Right atrium auricular region (tissue), 2 donors: ENCODE data around the gene C6orf89. TPM values are rescaled to one million over a fixed set of nuclear protein-coding genes. Genes with fewer than 3 reads are reported as not detected.

Experiments
- DNase-seq: peaks from one replicate; pipeline ENCODE4 v3.0.0-alpha.2; 2019; ENCODE audit warnings: low spot score
- H3K27ac ChIP-seq, 2 donors: fragments of 200-600 bp; sonication (generic); 1 replicate in 1 of 2; 2 replicates in 1 of 2; pipeline ENCODE4 v1.5.1; 2016 to 2019
- H3K27me3 ChIP-seq, 2 donors: fragments of 200-600 bp; sonication (generic); one replicate each; pipeline versions ENCODE4 v1.5.1 to v1.6.0; 2017 to 2019
- H3K36me3 ChIP-seq: fragments of 200-600 bp; sonication (generic); one replicate; pipeline ENCODE4 v1.5.1; 2016
- H3K4me1 ChIP-seq, 2 donors: fragments of 200-600 bp; sonication (generic); one replicate each; pipeline versions ENCODE4 v1.5.1 to v1.6.0; 2017 to 2019
- H3K4me3 ChIP-seq, 2 donors: fragments of 200-600 bp; sonication (generic); 1 replicate in 1 of 2; 2 replicates in 1 of 2; pipeline ENCODE4 v1.5.1; 2017 to 2019; ENCODE audit warnings: mild to moderate bottlenecking in 1 of 2, moderate library complexity in 1 of 2
- H3K9me3 ChIP-seq, 2 donors: fragments of 200-600 bp; sonication (generic); one replicate each; pipeline ENCODE4 v1.5.1; 2019
- CTCF ChIP-seq, 2 donors: fragments of 200-600 bp; sonication (generic); IDR thresholded peaks; one replicate each; pipeline ENCODE4 v1.5.1; 2019; ENCODE audit warnings: antibody characterized with exemption in 2 of 2
- total RNA-seq, 2 donors: library from RNA; depleted of rRNA; stranded (reverse); fragments of >200 nt; gene quantifications; one replicate each; pipeline ENCODE4 v1.1.0, GENCODE V29; 2016

The C6orf89 gene
- total RNA-seq, 2 donors from 2014 or later = 55.0 to 59.5 TPM

DNA sequence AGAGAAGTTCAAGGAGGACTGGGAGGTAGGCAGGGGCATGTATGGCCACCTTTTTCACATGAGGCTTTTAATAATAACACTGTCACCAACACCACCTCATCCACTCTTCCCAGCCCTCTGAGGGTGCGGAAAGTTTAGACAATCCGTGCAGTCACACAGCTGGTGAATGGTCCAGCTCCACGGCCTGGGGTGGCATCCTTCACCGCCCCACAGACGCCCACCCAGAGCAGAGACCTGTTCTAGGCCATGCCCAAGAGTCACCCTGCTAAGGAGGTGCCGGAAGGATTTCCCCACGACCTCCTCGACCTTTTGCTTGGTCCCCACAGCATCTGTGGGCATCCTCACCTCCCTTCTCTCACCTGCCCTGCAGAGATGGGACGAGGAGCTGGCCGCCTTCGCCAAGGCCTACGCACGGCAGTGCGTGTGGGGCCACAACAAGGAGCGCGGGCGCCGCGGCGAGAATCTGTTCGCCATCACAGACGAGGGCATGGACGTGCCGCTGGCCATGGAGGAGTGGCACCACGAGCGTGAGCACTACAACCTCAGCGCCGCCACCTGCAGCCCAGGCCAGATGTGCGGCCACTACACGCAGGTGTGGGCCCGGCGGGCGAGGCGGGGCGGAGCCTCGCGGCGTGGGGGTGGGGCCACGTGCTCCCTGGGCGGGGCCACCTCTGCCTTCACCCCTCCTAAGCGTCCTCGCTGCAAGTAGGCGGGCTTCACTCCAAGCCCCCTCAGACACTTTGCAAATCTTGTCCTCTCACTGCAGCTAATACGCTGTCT, 73.2 kb downstream of the C6orf89 start:
- Histone ChIP-seq H3K27me3 (no peaks in the 10 kb centered on the region), H3K27ac (no peak overlapping the region), H3K9me3 (no peaks in the 10 kb centered on the region), H3K4me3 (no peak overlapping the region), H3K36me3 (no peaks in the 10 kb centered on the region), H3K4me1 (peaks cover 0 to 30% of the 10 kb centered on the region in 2 donors)
- DNase-seq = no peak
- no peak for TF ChIP-seq CTCF (IDR thresholded peaks at IDR 0.05)

- Histone ChIP-seq H3K4me1 (peaks cover 0 to 37% of the 10 kb centered on the region in 2 donors), H3K27me3 (no peaks in the 10 kb centered on the region), H3K4me3 (no peak overlapping the region), H3K9me3 (no peaks in the 10 kb centered on the region), H3K36me3 (no peaks in the 10 kb centered on the region), H3K27ac (no peak overlapping the region)
- DNase-seq = no peak
- no peak for TF ChIP-seq CTCF (IDR thresholded peaks at IDR 0.05)
Measured at GRCh38 chr6:36959555-36960250, 74.0 kb downstream of the C6orf89 start.

- H3K27me3 ChIP-seq = no peaks in the 10 kb centered on the region
- H3K27ac ChIP-seq = peak overlapping the region in 1 of 2 donors; percentile 43
- H3K4me1 ChIP-seq = peaks cover 0 to 29% of the 10 kb centered on the region in 2 donors
- TF ChIP-seq CTCF (IDR thresholded peaks at IDR 0.05) = no peak
- H3K4me3 ChIP-seq = no peak overlapping the region
- H3K9me3 ChIP-seq = no peaks in the 10 kb centered on the region
- H3K36me3 ChIP-seq = no peaks in the 10 kb centered on the region
- DNase-seq = no peak
Measured at GRCh38 chr6:36961441-36962435, 76.0 kb downstream of the C6orf89 start.

DNA sequence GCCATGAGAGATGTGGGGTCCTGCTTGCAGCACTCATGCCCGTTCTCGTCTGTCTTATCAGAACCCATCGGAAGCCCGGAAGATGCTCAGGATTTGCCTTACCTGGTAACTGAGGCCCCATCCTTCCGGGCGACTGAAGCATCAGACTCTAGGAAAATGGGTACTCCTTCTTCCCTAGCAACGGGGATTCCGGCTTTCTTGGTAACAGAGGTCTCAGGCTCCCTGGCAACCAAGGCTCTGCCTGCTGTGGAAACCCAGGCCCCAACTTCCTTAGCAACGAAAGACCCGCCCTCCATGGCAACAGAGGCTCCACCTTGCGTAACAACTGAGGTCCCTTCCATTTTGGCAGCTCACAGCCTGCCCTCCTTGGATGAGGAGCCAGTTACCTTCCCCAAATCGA, 77.1 kb downstream of the C6orf89 start:
- H3K4me3 ChIP-seq = no peak overlapping the region
- DNase-seq = peak; percentile 81
- H3K36me3 ChIP-seq = peaks cover 10% of the 10 kb centered on the region
- no peaks in the 10 kb centered on the region for H3K9me3 ChIP-seq
- no peak overlapping the region for H3K27ac ChIP-seq
- H3K4me1 ChIP-seq = peaks cover 0 to 29% of the 10 kb centered on the region in 2 donors
- no peak for TF ChIP-seq CTCF (IDR thresholded peaks at IDR 0.05)
- no peaks in the 10 kb centered on the region for H3K27me3 ChIP-seq

GRCh38 chr6:36963451-36964290, 77.9 kb downstream of the C6orf89 start:
- Histone ChIP-seq H3K9me3 (no peaks in the 10 kb centered on the region), H3K27me3 (no peaks in the 10 kb centered on the region), H3K4me1 (peaks cover 0 to 34% of the 10 kb centered on the region in 2 donors), H3K36me3 (peaks cover 18% of the 10 kb centered on the region), H3K27ac (peak overlapping the region in 1 of 2 donors; percentile 26), H3K4me3 (no peak overlapping the region)
- TF ChIP-seq CTCF (IDR thresholded peaks at IDR 0.05) = no peak
- no peak for DNase-seq
